Caco-2 (cell line): ENCODE measurements around the gene AUH. TPM values are rescaled to one million over a fixed set of nuclear protein-coding genes. Genes with fewer than 3 reads are reported as not detected.

ENCODE experiments used
- BruUV-seq: library from RNA; stranded (reverse); fragments of 400-500 nt; replicated peaks from 2 replicates; lab custom pipeline; 2021; lab: Mats Ljungman, UMichigan
- CTCF ChIA-PET: fragments of 300-600 bp; sonication (Branson Sonifier 250); formaldehyde crosslinking; loops from one replicate; lab custom pipeline; 2022; ENCODE audit warnings: antibody characterized with exemption; lab: Charles Lee
- POLR2A ChIA-PET: fragments of 300-600 bp; sonication (Branson Sonifier 250); formaldehyde crosslinking; loops from one replicate; lab custom pipeline; 2022; ENCODE audit warnings: antibody characterized with exemption; lab: Charles Lee
- DNase-seq, 2 experiments: peaks; one replicate each; pipeline versions ENCODE4 v3.0.0 to v3.0.0-alpha.2; 2020 to 2022
- H3K27me3 ChIP-seq: replicated peaks from 2 replicates; pipeline ENCODE4 v1.6.0; 2011; ENCODE audit warnings: low read length; ENCODE audit not compliant: control insufficient read depth, insufficient read depth
- H3K36me3 ChIP-seq: 2 replicates; pipeline ENCODE4 v1.5.1; 2011; ENCODE audit warnings: low read length; ENCODE audit not compliant: control insufficient read depth, insufficient read depth
- H3K4me1 ChIP-seq: fragments of 250-450 bp; sonication (Bioruptor Pico); 2 replicates; pipeline ENCODE4 v1.5.1; 2020; ENCODE audit warnings: mild to moderate bottlenecking
- H3K4me3 ChIP-seq: 2 replicates; pipeline ENCODE4 v1.5.1; 2011; ENCODE audit warnings: low read depth, mild to moderate bottlenecking, control low read depth, low read length
- H3K9me3 ChIP-seq: fragments of 250-450 bp; sonication (Bioruptor Pico); 2 replicates; pipeline ENCODE4 v1.5.1; 2020; ENCODE audit warnings: mild to moderate bottlenecking, moderate library complexity
- H3K27ac Mint-ChIP-seq: one replicate; pipeline ENCODE4 v1.8.0; 2022; ENCODE audit warnings: mixed read lengths; ENCODE audit not compliant: unreplicated experiment
- H3K27me3 Mint-ChIP-seq: one replicate; pipeline ENCODE4 v1.8.0; 2022; ENCODE audit warnings: mixed read lengths; ENCODE audit not compliant: insufficient read depth, unreplicated experiment
- H3K36me3 Mint-ChIP-seq: one replicate; pipeline ENCODE4 v1.8.0; 2022; ENCODE audit warnings: mild to moderate bottlenecking, mixed read lengths; ENCODE audit not compliant: insufficient read depth, unreplicated experiment
- H3K4me1 Mint-ChIP-seq: one replicate; pipeline ENCODE4 v1.8.0; 2022; ENCODE audit warnings: low read depth, mixed read lengths; ENCODE audit not compliant: unreplicated experiment
- H3K4me3 Mint-ChIP-seq: one replicate; pipeline ENCODE4 v1.8.0; 2022; ENCODE audit warnings: mild to moderate bottlenecking, moderate library complexity, mixed read lengths; ENCODE audit not compliant: unreplicated experiment
- H3K9me3 Mint-ChIP-seq: one replicate; pipeline ENCODE4 v1.8.0; 2022; ENCODE audit warnings: mixed read lengths; ENCODE audit not compliant: unreplicated experiment
- intact Hi-C: fragments of 100-400 bp; cut with micrococcal nuclease; formaldehyde crosslinking; loops from one replicate; pipeline ENCODE4 v1.10.0; 2022; ENCODE audit not compliant: unreplicated experiment
- total RNA-seq: library from RNA; stranded (reverse); gene quantifications from 2 replicates; pipeline ENCODE4 v1.2.3, GENCODE V29; 2022
- TF ChIP-seq, protein P1 (sequence below), 2 experiments: fragments of 200-600 bp in 1 of 2; IDR thresholded peaks; 1 replicate in 1 of 2; 2 replicates in 1 of 2; pipeline versions ENCODE4 v1.5.1 to v1.8.0; 2011 to 2022; ENCODE audit warnings: antibody characterized with exemption in 1 of 2, control low read depth in 1 of 2, inconsistent platforms in 1 of 2, low read depth in 1 of 2, low read length in 1 of 2, mild to moderate bottlenecking in 1 of 2, moderate library complexity in 1 of 2; ENCODE audit not compliant: insufficient read depth in 1 of 2, severe bottlenecking in 1 of 2, unreplicated experiment in 1 of 2

The AUH gene
- total RNA-seq, 1 experiment from 2014 or later: 10.3 TPM

DNA sequence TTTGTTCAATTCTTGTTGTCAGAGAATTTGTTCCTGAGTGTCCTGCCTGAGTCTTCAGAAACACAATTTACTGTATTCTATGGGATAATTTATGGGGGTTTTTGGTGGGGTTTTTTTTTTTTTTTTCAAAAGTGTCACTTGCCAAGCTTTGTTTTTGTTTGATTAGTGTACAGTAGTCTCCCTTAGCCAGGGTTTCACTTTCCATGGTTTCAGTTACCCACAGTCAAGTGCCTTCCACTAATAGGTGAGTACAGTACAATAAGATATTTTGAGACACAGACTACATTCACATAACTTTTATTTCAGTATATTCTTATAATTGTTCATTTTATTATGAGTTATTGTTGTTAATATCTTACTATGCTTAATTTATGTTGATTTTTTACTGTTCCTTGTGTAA lies 25.0 kb upstream of the AUH start:
- Histone ChIP-seq H3K4me1 (no peaks in the 10 kb centered on the region), H3K36me3 (no peaks in the 10 kb centered on the region), H3K27me3 (no peaks in the 10 kb centered on the region), H3K9me3 (no peaks in the 10 kb centered on the region), H3K4me3 (no peak overlapping the region)
- TF ChIP-seq, protein P1, sequence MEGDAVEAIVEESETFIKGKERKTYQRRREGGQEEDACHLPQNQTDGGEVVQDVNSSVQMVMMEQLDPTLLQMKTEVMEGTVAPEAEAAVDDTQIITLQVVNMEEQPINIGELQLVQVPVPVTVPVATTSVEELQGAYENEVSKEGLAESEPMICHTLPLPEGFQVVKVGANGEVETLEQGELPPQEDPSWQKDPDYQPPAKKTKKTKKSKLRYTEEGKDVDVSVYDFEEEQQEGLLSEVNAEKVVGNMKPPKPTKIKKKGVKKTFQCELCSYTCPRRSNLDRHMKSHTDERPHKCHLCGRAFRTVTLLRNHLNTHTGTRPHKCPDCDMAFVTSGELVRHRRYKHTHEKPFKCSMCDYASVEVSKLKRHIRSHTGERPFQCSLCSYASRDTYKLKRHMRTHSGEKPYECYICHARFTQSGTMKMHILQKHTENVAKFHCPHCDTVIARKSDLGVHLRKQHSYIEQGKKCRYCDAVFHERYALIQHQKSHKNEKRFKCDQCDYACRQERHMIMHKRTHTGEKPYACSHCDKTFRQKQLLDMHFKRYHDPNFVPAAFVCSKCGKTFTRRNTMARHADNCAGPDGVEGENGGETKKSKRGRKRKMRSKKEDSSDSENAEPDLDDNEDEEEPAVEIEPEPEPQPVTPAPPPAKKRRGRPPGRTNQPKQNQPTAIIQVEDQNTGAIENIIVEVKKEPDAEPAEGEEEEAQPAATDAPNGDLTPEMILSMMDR (IDR thresholded peaks at IDR 0.05; ENCODE audit: insufficient read depth in 1 of 2, low read depth in 1 of 2, low read length in 1 of 2, severe bottlenecking in 1 of 2, unreplicated experiment in 1 of 2): no peak
- DNase-seq: no peak
- H3K36me3 Mint-ChIP-seq: no peaks in the 10 kb centered on the region
- ChIA-PET POLR2A (no interaction called here), CTCF (no interaction called here)
- H3K27me3 Mint-ChIP-seq: no peaks in the 10 kb centered on the region
- H3K4me3 Mint-ChIP-seq: no peak overlapping the region
- H3K9me3 Mint-ChIP-seq: no peaks in the 10 kb centered on the region
- no TSS peak for BruUV-seq
- H3K4me1 Mint-ChIP-seq: no peaks in the 10 kb centered on the region
- H3K27ac Mint-ChIP-seq: no peak overlapping the region
- intact Hi-C loops: no loop called here

DNA sequence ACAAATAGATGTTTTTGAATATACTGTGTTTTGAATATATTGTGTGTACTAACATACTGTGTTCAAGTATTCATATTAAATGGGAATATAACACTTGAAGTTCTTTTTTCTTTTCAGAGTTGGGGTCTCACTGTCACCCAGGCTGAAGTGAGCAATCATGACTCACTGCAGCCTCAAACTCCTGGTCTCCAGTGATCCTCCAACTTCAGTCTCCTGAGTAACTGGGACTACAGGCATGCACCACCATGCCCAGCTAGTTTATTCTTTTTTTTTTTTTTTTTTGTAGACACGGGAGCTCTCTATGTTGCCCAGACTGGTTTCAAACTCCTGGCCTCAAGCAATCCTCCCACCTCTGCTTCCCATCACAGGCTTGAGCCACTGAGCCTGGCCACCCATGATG lies 23.2 kb upstream of the AUH start:
- H3K36me3 ChIP-seq: no peaks in the 10 kb centered on the region
- no peak for DNase-seq
- no peak overlapping the region for H3K4me3 Mint-ChIP-seq
- ChIA-PET CTCF (no interaction called here), POLR2A (no interaction called here)
- H3K4me1 Mint-ChIP-seq: no peaks in the 10 kb centered on the region
- H3K4me1 ChIP-seq: no peaks in the 10 kb centered on the region
- no peaks in the 10 kb centered on the region for H3K9me3 ChIP-seq
- intact Hi-C loops: no loop called here
- no peak overlapping the region for H3K27ac Mint-ChIP-seq
- H3K4me3 ChIP-seq: no peak overlapping the region
- TF ChIP-seq, protein P1 (IDR thresholded peaks at IDR 0.05; ENCODE audit: insufficient read depth in 1 of 2, low read depth in 1 of 2, low read length in 1 of 2, severe bottlenecking in 1 of 2, unreplicated experiment in 1 of 2): no peak
- no peaks in the 10 kb centered on the region for H3K27me3 Mint-ChIP-seq
- no peaks in the 10 kb centered on the region for H3K9me3 Mint-ChIP-seq
- no TSS peak for BruUV-seq
- H3K27me3 ChIP-seq: no peaks in the 10 kb centered on the region
- no peaks in the 10 kb centered on the region for H3K36me3 Mint-ChIP-seq

DNA sequence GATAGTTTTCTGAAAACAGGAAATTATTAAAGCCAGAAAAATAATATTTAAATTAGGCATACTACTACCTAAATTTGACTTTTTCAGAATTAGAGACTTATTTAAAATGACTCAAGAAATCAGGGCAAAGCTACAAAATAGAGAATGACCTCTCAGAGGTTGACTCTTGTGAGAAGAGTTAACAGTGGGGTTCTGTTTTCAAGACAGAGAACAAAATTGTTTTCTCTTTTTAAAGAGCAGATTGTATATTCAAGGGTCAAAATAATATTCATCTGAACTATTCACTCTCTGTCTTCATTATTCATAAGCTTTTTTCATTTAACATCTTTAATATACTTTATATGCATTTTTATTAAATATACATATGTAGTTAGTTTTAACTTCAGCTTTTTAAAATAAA lies 21.9 kb upstream of the AUH start:
- ChIA-PET CTCF (no interaction called here), POLR2A (no interaction called here)
- TF ChIP-seq, protein P1 (IDR thresholded peaks at IDR 0.05; ENCODE audit: insufficient read depth in 1 of 2, low read depth in 1 of 2, low read length in 1 of 2, severe bottlenecking in 1 of 2, unreplicated experiment in 1 of 2): no peak
- BruUV-seq: no TSS peak
- no peaks in the 10 kb centered on the region for H3K27me3 ChIP-seq
- Mint-ChIP-seq H3K27me3 (no peaks in the 10 kb centered on the region), H3K4me3 (no peak overlapping the region), H3K36me3 (no peaks in the 10 kb centered on the region), H3K27ac (no peak overlapping the region), H3K9me3 (no peaks in the 10 kb centered on the region), H3K4me1 (no peaks in the 10 kb centered on the region)
- H3K4me1 ChIP-seq: no peaks in the 10 kb centered on the region
- intact Hi-C loops: no loop called here
- DNase-seq: no peak
- H3K36me3 ChIP-seq: no peaks in the 10 kb centered on the region
- no peak overlapping the region for H3K4me3 ChIP-seq
- no peaks in the 10 kb centered on the region for H3K9me3 ChIP-seq
